Measurements from ENCODE around the gene CASKIN2.
"Not testable (repeated sequence)": the region's sequence is repeated elsewhere in the genome, so short reads cannot be mapped to it uniquely, and the experiment has no call there.

CASKIN2 gene

DNA sequence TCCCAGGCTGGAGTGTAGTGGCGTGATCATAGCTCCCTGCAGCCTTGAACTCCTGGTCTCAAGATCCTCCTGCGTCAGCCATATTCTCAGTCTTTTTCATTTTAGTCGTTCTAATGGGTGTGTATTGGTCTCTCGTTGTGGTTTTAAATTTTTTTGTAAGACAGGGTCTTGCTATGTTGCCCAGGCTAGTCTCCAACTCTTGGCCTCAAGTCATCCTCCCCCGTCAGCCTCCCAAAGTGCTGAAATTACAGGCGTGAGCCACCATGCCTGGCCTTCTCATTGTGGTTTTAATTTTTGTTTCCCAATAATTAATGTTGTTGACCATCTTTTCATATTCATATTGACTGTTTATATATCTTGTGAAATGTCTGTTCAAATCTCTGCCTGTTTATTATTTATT is 50.3 kb downstream of the CASKIN2 start:
- no peak for DNase-seq

DNA sequence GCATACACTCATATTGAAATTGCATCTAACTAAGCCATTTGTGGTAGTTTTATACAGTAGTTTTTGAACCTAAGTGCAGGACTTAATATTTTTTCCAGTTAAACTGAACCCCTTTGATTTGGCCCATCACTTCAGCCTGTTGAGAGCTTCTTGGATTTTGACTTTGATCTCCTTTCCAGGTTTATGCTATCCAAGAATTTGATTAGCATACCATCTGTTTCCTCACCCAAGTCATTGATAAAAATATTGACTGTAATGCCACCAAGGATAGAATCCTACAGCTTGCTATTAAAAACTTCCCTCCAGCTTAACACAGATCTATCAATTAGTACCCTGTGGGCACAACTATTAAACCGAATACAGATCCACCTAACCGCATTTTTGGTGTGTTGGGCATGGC is 51.7 kb downstream of the CASKIN2 start:
- no peak for DNase-seq

DNA sequence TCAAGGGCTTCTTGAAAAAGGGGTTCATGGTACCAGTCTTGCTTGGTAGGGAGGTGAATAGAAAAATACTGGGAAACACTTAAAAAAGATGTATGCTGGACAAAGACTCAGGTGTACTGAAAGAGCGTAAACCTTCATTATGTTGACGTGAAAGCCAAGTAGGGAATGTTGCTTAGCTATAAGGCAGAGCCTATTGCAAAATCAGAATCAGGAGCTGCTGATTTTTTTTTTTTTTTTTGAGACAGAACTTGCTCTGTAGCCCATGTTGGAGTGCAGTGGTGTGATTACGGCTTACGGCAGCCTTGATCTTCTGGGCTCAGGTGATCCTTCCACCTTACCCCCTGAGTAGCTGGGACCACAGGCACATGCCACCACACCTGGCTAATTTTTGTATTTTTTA is 55.0 kb downstream of the CASKIN2 start:
- no peak for DNase-seq

DNA sequence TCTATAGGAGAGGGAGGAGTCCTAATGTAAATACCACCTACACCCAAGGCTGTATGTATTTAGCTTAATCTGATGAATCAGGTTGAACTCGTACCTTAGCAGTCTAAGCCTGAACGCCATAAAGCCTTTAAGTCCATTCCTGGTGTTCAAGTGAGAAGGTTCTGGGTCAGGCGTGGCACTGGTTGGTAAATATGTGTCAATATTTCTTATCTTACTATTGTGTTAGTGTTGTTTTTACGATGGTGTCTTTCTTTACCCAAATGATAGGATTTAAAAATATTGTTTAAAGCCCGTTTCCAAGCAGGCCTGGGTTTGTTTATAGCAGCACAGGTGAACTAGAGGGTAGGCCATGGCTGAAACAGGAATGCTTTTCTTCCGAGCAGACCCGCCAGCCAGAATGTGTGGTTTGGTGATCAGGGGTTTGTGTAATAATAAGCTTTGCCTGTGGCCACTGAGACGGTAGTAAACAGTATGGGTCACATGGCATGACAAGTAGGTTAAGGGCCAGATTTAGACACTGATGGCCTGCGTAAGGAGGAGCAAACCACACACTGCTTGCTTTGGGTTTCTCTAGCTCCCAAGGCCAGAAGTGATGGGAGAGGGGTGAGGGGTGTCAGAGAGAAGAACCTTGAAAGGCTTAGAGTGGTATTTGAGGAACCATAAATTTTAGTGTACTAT is 55.6 kb downstream of the CASKIN2 start:
- peak; percentile 41 for DNase-seq

DNA sequence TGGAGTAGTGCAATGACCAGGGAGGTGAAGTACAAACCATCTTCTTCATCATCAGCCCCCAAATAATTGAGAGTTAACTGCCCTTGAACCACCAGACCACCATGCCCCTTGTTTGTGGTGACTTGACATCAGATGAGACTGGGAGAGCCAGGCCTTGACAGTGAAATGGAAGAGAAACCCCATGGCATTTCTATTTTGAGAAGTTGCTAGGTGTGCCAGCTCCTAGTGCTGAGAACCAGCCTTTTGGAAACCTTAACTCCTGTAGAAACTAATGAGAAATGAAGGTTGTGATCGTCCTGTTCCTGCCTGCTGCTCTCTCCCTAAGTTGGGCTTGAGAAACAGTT is 56.1 kb downstream of the CASKIN2 start:
- DNase-seq, result no peak

DNA sequence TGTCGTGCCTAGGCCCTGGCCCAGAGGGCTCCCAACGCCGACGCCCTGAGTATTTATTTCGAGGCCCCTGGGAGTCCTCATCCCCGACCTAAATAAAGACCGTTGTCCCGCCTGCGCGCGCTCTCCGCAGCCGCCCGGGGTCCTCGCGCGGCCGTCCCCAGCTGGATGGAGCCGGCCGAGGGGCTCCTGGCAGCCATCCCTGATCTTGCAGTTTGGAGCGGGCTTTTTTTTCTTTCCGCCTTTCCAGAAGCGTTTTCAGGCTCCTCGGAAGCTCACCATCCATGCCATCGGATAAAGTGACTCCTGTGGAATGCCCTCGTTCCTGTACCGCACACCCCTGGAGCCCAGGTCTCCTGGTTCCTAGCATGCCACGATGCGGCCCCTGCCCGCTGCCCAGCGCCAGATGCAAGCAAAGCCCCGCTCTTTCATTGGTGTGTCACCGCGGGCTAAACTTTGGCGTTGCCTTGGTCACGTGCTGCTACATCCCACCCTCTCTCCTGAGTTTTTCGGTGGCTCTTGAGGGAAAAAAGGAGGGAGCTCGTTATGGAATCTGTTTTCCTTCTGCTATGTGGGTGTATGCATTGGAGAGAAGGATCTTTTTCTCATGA is 58.2 kb downstream of the CASKIN2 start:
- peak; percentile 80 for DNase-seq

DNA sequence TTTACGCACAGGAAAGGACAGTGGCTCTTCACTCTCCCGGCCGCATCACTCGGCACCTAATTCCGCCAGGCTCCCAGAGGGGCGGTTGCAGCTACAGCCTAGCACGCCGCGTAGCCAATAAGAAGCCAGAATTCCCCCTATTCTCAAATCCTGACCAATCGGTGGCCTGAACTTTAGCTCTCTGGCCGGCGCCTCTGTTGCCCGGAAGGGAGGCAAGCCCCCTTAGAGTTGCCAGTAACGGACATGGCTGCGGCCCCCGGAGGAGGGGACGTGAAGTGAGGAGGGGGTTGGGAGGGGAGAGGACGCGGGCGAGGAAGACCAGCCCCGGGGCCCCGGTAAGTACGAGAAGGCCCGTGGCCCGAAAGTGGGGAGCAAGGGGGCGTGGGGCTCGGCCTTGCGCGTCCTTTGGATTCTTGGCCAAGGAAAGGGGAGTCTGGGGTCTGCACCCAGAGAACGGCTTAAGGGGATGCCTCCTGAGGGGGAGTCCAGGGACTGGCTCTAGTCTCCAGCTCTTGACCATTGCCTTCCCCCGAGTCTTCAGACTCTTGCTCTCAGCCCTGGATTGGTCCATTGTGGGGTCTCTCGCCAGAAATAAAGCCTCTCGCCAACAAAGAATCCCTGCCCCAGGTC is 58.8 kb downstream of the CASKIN2 start, which contains the start of gene TMEM94:
Gene TMEM94, plus strand, starts transcription at position 219 of the 630 bp plus-strand sequence. CDS start 15,271 bp downstream, outside the sequence.
- DNase-seq, result peak; percentile 97

DNA sequence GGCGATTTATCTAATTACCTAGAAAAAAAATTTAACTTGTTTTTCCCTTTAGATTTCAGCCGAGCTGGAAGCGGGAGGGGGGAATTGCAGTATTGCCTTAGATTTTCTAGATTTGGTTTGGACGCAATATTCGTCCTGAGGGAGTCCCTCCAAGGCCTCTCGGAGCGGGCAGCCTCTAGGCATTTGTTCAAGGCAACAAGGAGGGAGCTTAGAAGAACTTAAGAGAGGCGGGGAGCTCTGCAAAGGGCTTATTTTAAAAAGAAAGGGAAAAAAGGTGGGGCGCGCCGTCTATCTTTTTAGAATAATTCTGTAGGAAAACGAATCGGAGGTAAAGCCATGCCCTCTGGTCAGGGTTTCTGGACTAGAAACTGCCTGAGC is 59.3 kb downstream of the CASKIN2 start:
- DNase-seq, result no peak

DNA sequence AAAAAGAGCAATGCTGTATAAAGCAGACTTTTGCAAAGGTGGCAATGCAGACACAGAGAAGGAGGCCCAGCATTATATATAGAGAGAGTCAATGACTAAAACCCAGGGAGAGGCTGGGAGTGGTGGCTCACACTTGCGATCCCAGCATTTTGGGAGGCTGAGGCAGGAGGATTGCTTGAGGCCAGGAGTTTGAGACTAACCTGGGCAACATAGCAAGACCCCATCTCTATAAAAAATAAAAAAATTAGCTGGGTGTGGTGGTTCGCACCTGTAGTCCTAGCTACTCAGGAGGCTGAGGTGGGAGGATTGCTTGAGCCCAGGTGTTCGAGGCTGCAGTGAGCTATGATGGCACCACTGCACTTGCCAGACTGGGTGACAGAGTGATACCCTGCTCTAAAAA is 60.7 kb downstream of the CASKIN2 start:
- not testable (repeated sequence) for DNase-seq

DNA sequence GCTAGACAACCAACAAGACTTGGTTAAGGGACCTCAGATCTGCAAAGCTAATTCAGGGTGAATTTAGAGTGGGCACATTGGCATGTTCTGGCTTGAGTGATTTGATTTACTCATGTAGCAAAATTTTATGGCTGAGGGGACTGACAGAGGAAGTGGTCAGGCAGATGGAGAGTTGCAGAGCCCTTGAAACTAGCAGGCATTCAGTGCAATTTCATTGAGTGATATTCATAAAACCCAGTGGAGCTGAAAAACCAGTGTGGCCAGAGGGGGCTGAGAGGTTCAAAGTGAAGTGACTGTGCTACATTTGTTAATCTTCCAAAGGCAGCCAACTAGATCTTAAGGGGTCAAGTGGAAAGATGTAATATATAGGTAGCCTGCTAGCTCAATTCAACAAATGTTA is 61.1 kb downstream of the CASKIN2 start:
- DNase-seq, result no peak

DNA sequence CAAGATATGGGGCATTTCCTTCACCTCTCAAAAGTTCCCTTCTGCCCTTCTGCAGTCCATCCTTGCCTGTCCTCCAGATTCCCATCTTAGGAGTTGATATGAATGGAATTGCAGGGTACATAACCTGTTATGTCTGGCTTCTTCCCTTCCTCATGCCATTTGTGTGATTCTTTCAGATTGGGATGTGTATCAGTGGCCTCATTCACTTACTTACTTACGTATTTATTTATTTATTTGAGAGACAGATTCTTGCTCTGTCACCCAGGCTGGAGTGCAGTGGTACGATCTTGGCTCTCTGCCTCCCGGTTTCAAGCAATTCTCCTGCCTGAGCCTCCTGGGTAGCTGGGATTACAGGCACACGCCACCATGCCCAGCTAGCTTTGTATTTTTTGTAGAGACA is 65.1 kb downstream of the CASKIN2 start:
- DNase-seq, result no peak

Measured in right hindlimb (tissue), 1 donor.